Measurements from ENCODE around the gene TRMT2A.
"Not testable (repeated sequence)": the region's sequence is repeated elsewhere in the genome, so short reads cannot be mapped to it uniquely, and the experiment has no call there.

TRMT2A gene

GRCh38 chr22:20083157-20083890, 33.7 kb downstream of the TRMT2A start:
- no peak for DNase-seq

- no peak for DNase-seq
Observed at GRCh38 chr22:20080776-20081654, 36.0 kb downstream of the TRMT2A start.

- peak; percentile 41 for DNase-seq
Observed at GRCh38 chr22:20080445-20080775, 36.6 kb downstream of the TRMT2A start.

GRCh38 chr22:20079745-20080444, 37.1 kb downstream of the TRMT2A start, which contains the start of gene DGCR8:
DGCR8 (plus strand) TSS chr22:20080241; CDS start chr22:20085964, 5,723 bp downstream.
- DNase-seq: peak; percentile 87

- DNase-seq: no peak
Observed at GRCh38 chr22:20076627-20077172, 40.3 kb downstream of the TRMT2A start.

- DNase-seq: no peak
Observed at GRCh38 chr22:20071524-20071972, 45.5 kb downstream of the TRMT2A start.

- no peak for DNase-seq
Observed at GRCh38 chr22:20069331-20070042, 47.5 kb downstream of the TRMT2A start.

GRCh38 chr22:20068640-20069039, 48.4 kb downstream of the TRMT2A start:
- no peak for DNase-seq

- not testable (repeated sequence) for DNase-seq
Observed at GRCh38 chr22:20067384-20067682, 49.7 kb downstream of the TRMT2A start.

GRCh38 chr22:20066617-20067383, 50.2 kb downstream of the TRMT2A start:
- DNase-seq: no peak

GRCh38 chr22:20065896-20066616, 51.0 kb downstream of the TRMT2A start:
- no peak for DNase-seq

- no peak for DNase-seq
Observed at GRCh38 chr22:20064545-20065262, 52.3 kb downstream of the TRMT2A start.

- no peak for DNase-seq
Observed at GRCh38 chr22:20064140-20064480, 52.9 kb downstream of the TRMT2A start.

- DNase-seq: no peak
Observed at GRCh38 chr22:20063271-20064139, 53.5 kb downstream of the TRMT2A start.

- no peak for DNase-seq
Observed at GRCh38 chr22:20062766-20063083, 54.3 kb downstream of the TRMT2A start.

- no peak for DNase-seq
Observed at GRCh38 chr22:20062043-20062765, 54.8 kb downstream of the TRMT2A start.

Measured in NCI-H510A (cell line).